IMR-90 (cell line): Measurements from ENCODE around the gene GRM5. TPM values are rescaled to one million over a fixed set of nuclear protein-coding genes. Genes with fewer than 3 reads are reported as not detected.

Experiments
- ATAC-seq: fragments of 200-7000 bp; cut with Tn5 transposase; 2 replicates; pipeline ENCODE4 v1.9.1; 2020; ENCODE audit warnings: low read depth, mild to moderate bottlenecking, moderate library complexity
- BruUV-seq: library from RNA; stranded (reverse); fragments of 400-500 nt; replicated peaks from 2 replicates; lab custom pipeline; 2021; lab: Mats Ljungman, UMichigan
- CTCF ChIA-PET: fragments of 300-600 bp; formaldehyde crosslinking; extraction: SDS; loops from one replicate; lab custom pipeline; 2021; ENCODE audit warnings: antibody characterized with exemption; lab: Yijun Ruan, JAX
- POLR2A ChIA-PET: fragments of 300-600 bp; sonication (Branson Sonifier 250); formaldehyde crosslinking; loops from one replicate; lab custom pipeline; 2022; ENCODE audit warnings: antibody characterized with exemption; ENCODE audit not compliant: unreplicated experiment; lab: Charles Lee
- DNase-seq: peaks from one replicate; pipeline ENCODE4 v3.0.0; 2013
- H2AFZ ChIP-seq: replicated peaks from 2 replicates; pipeline ENCODE3; 2013; ENCODE audit warnings: low read length, mild to moderate bottlenecking; ENCODE audit not compliant: poor library complexity
- H2AK5ac ChIP-seq: 2 replicates; pipeline ENCODE4 v1.6.1; 2013; ENCODE audit warnings: low read depth, low read length, inconsistent platforms
- H2AK9ac ChIP-seq: replicated peaks from 2 replicates; pipeline ENCODE3; 2013; ENCODE audit warnings: mild to moderate bottlenecking, low read depth, low read length, moderate library complexity; ENCODE audit not compliant: poor library complexity
- H2BK120ac ChIP-seq: 2 replicates; pipeline ENCODE4 v1.6.1; 2013; ENCODE audit warnings: low read depth, low read length, inconsistent platforms
- H2BK15ac ChIP-seq: 3 replicates; pipeline ENCODE4 v1.6.1; 2013; ENCODE audit warnings: low read depth, low read length, inconsistent platforms
- H2BK20ac ChIP-seq: 2 replicates; pipeline ENCODE4 v1.6.1; 2013; ENCODE audit warnings: low read depth, mild to moderate bottlenecking, inconsistent platforms, low read length, moderate library complexity
- H2BK5ac ChIP-seq: 2 replicates; pipeline ENCODE4 v1.6.1; 2013; ENCODE audit warnings: mild to moderate bottlenecking, low read depth, low read length, inconsistent platforms; ENCODE audit not compliant: poor library complexity, severe bottlenecking
- H3K14ac ChIP-seq: replicated peaks from 2 replicates; pipeline ENCODE4 v1.6.1; 2013; ENCODE audit warnings: low read depth, low read length, inconsistent platforms
- H3K18ac ChIP-seq: 2 replicates; pipeline ENCODE4 v1.6.1; 2013; ENCODE audit warnings: low read depth, low read length, control low read depth
- H3K23ac ChIP-seq: 2 replicates; pipeline ENCODE4 v1.6.1; 2013; ENCODE audit warnings: low read depth, low read length, inconsistent platforms
- H3K27ac ChIP-seq: 2 replicates; pipeline ENCODE4 v1.5.1; 2013; ENCODE audit warnings: mild to moderate bottlenecking, control low read depth, low read length; ENCODE audit not compliant: insufficient read depth
- H3K27me3 ChIP-seq: 2 replicates; pipeline ENCODE4 v1.6.1; 2013; ENCODE audit warnings: low read length; ENCODE audit not compliant: control insufficient read depth, insufficient read depth
- H3K36me3 ChIP-seq: 2 replicates; pipeline ENCODE4 v1.6.1; 2013; ENCODE audit warnings: low read length, mixed read lengths; ENCODE audit not compliant: control insufficient read depth, insufficient read depth
- H3K4ac ChIP-seq: 2 replicates; pipeline ENCODE4 v1.6.1; 2013; ENCODE audit warnings: low read depth, low read length, inconsistent platforms
- H3K4me1 ChIP-seq: 2 replicates; pipeline ENCODE4 v1.6.1; 2013; ENCODE audit warnings: low read length, mixed read lengths; ENCODE audit not compliant: control insufficient read depth, insufficient read depth
- H3K4me2 ChIP-seq: 2 replicates; pipeline ENCODE4 v1.6.1; 2013; ENCODE audit warnings: low read depth, mild to moderate bottlenecking, control low read depth, low read length, moderate library complexity
- H3K4me3 ChIP-seq: 2 replicates; pipeline ENCODE4 v1.5.1; 2013; ENCODE audit warnings: low read depth, mild to moderate bottlenecking, control low read depth, low read length, moderate library complexity; ENCODE audit not compliant: insufficient read depth
- H3K56ac ChIP-seq: 2 replicates; pipeline ENCODE4 v1.6.1; 2013; ENCODE audit warnings: low read length, inconsistent platforms; ENCODE audit not compliant: insufficient read depth; ENCODE audit errors: extremely low read depth
- H3K79me1 ChIP-seq, 2 experiments: 2 replicates each; pipeline ENCODE4 v1.6.1; 2013; ENCODE audit warnings: low read length in 2 of 2, inconsistent platforms in 1 of 2, low read depth in 1 of 2
- H3K9ac ChIP-seq: 2 replicates; pipeline ENCODE4 v1.6.1; 2013; ENCODE audit warnings: low read depth, low read length, control low read depth
- H3K9me1 ChIP-seq: 2 replicates; pipeline ENCODE4 v1.6.1; 2013; ENCODE audit warnings: low read length, inconsistent platforms; ENCODE audit not compliant: insufficient read depth
- H3K9me3 ChIP-seq: 2 replicates; pipeline ENCODE4 v1.6.1; 2013; ENCODE audit warnings: low read length; ENCODE audit not compliant: control insufficient read depth, insufficient read depth
- H4K20me1 ChIP-seq: 2 replicates; pipeline ENCODE4 v1.6.1; 2013; ENCODE audit warnings: low read length, inconsistent platforms; ENCODE audit not compliant: insufficient read depth
- H4K5ac ChIP-seq: 2 replicates; pipeline ENCODE4 v1.6.1; 2013; ENCODE audit warnings: mild to moderate bottlenecking, low read depth, low read length, control low read depth
- H4K8ac ChIP-seq, 2 experiments: 2 replicates each; pipeline ENCODE4 v1.6.1; 2013; ENCODE audit warnings: low read depth in 2 of 2, low read length in 2 of 2, control low read depth in 1 of 2, inconsistent platforms in 1 of 2
- H4K91ac ChIP-seq: 2 replicates; pipeline ENCODE4 v1.6.1; 2013; ENCODE audit warnings: low read depth, low read length, inconsistent platforms; ENCODE audit not compliant: insufficient read depth
- BHLHE40 ChIP-seq: fragments of 150-350 bp; IDR thresholded peaks from 2 replicates; pipeline ENCODE4 v1.6.1; 2016; ENCODE audit warnings: mild to moderate bottlenecking, low read depth, low read length
- CHD1 ChIP-seq: IDR thresholded peaks from 2 replicates; pipeline ENCODE4 v1.6.1; 2012; ENCODE audit warnings: low read depth, low read length, improper control_type of control experiment
- FOS ChIP-seq: fragments of 150-350 bp; IDR thresholded peaks from 2 replicates; pipeline ENCODE4 v1.6.1; 2016; ENCODE audit warnings: low read depth, low read length
- MAFK ChIP-seq: IDR thresholded peaks from 2 replicates; pipeline ENCODE4 v1.6.1; 2012; ENCODE audit warnings: low read depth, low read length, improper control_type of control experiment
- MAZ ChIP-seq: IDR thresholded peaks from 2 replicates; pipeline ENCODE4 v1.6.1; 2012; ENCODE audit warnings: low read depth, mild to moderate bottlenecking, low read length, improper control_type of control experiment, moderate library complexity, borderline replicate concordance
- NFE2L2 ChIP-seq: fragments of 150-350 bp; IDR thresholded peaks from 2 replicates; pipeline ENCODE4 v1.6.1; 2016; ENCODE audit warnings: low read depth, mild to moderate bottlenecking, low read length
- POLR2A ChIP-seq: IDR thresholded peaks from 2 replicates; pipeline ENCODE4 v1.6.1; 2012; ENCODE audit warnings: mild to moderate bottlenecking, low read depth, low read length
- RAD21 ChIP-seq: IDR thresholded peaks from 2 replicates; pipeline ENCODE4 v1.6.1; 2012; ENCODE audit warnings: low read length, improper control_type of control experiment
- RFX5 ChIP-seq: IDR thresholded peaks from 2 replicates; pipeline ENCODE4 v1.8.0; 2012; ENCODE audit warnings: low read depth, mild to moderate bottlenecking, low read length, moderate library complexity
- WGBS, 2 experiments: methylation state at CpG; one replicate each; pipeline versions ENCODE4 v1.1.5 to v1.1.7; 2013; ENCODE audit warnings: missing lambda C conversion rate in 2 of 2; ENCODE audit not compliant: insufficient read length in 1 of 2; ENCODE audit errors: extremely low coverage in 2 of 2; 5-methylcytosine and 5-hydroxymethylcytosine counted together
- dilution Hi-C: fragments of 300-500 bp; cut with HindIII; formaldehyde crosslinking; loops from one replicate; pipeline ENCODE4 v1.14.3; 2018; ENCODE audit warnings: low sequenced_read_pairs; ENCODE audit not compliant: unreplicated experiment
- in situ Hi-C: fragments of 300-500 bp; cut with MboI; formaldehyde crosslinking; loops from 3 replicates; pipeline ENCODE4 v1.14.3; 2019; ENCODE audit warnings: low sequenced_read_pairs, inconsistent platforms, mixed read lengths
- intact Hi-C: fragments of 100-400 bp; cut with micrococcal nuclease; formaldehyde crosslinking; loops from 2 replicates; pipeline ENCODE4 v1.10.0; 2022
- polyA plus RNA-seq, 3 experiments: library from polyadenylated mRNA; depleted of rRNA; stranded (reverse); fragments of >200 nt; gene quantifications; 2 replicates each; pipeline ENCODE4 v1.2.3, GENCODE V29; 2012; ENCODE audit warnings: low replicate concordance in 1 of 3
- total RNA-seq: library from RNA; depleted of rRNA; stranded (reverse); fragments of >200 nt; gene quantifications from 2 replicates; pipeline ENCODE4 v1.2.3, GENCODE V29; 2012
- TF ChIP-seq, protein P1 (sequence below): conservative IDR thresholded peaks from 2 replicates; pipeline ENCODE4 v1.5.1; 2012; ENCODE audit warnings: mild to moderate bottlenecking, low read depth, low read length, improper control_type of control experiment
- TF ChIP-seq, protein P2 (sequence below): fragments of 150-350 bp; IDR thresholded peaks from 2 replicates; pipeline ENCODE4 v1.6.1; 2016; ENCODE audit warnings: low read depth, mild to moderate bottlenecking, low read length, moderate library complexity, borderline replicate concordance
- TF ChIP-seq, protein P3 (sequence below): fragments of 150-350 bp; IDR thresholded peaks from 2 replicates; pipeline ENCODE4 v1.6.1; 2017; ENCODE audit warnings: mild to moderate bottlenecking, antibody characterized with exemption, low read length, low read depth

GRM5 gene
- total and polyA plus RNA-seq, 2 of the 4 experiments (the other 2 are of a cell fraction) = under 0.01 TPM

DNA sequence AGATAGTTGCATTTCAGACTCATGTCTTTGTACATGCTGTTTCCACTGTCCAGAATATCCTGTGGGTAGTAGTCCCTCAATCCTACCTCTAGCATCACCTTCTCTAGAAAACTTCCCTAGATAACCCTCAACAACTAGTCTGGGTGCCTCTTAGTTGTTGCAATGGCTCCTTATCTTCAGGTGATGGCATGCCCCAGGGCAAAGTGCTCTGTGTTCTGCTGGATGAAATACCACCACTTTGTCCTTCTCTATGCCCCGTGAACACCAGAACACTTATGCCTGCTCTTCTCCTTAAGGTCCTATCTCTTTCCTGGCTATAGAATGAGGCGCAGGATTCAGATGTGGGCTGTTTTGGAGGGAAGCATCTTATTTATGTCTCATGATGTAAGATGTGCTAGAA is 569.9 kb downstream of the GRM5 start:
- intact Hi-C loops (no loop called here), in situ Hi-C loops (no loop called here), dilution Hi-C loops (no loop called here)
- no peak for TF ChIP-seq NFE2L2
- no peak for TF ChIP-seq MAFK
- no peak for TF ChIP-seq RFX5
- no peak for TF ChIP-seq CHD1
- TF ChIP-seq, protein P1, sequence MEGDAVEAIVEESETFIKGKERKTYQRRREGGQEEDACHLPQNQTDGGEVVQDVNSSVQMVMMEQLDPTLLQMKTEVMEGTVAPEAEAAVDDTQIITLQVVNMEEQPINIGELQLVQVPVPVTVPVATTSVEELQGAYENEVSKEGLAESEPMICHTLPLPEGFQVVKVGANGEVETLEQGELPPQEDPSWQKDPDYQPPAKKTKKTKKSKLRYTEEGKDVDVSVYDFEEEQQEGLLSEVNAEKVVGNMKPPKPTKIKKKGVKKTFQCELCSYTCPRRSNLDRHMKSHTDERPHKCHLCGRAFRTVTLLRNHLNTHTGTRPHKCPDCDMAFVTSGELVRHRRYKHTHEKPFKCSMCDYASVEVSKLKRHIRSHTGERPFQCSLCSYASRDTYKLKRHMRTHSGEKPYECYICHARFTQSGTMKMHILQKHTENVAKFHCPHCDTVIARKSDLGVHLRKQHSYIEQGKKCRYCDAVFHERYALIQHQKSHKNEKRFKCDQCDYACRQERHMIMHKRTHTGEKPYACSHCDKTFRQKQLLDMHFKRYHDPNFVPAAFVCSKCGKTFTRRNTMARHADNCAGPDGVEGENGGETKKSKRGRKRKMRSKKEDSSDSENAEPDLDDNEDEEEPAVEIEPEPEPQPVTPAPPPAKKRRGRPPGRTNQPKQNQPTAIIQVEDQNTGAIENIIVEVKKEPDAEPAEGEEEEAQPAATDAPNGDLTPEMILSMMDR = no peak
- TF ChIP-seq, protein P2, sequence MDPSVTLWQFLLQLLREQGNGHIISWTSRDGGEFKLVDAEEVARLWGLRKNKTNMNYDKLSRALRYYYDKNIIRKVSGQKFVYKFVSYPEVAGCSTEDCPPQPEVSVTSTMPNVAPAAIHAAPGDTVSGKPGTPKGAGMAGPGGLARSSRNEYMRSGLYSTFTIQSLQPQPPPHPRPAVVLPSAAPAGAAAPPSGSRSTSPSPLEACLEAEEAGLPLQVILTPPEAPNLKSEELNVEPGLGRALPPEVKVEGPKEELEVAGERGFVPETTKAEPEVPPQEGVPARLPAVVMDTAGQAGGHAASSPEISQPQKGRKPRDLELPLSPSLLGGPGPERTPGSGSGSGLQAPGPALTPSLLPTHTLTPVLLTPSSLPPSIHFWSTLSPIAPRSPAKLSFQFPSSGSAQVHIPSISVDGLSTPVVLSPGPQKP = no peak
- TF ChIP-seq, protein P3, sequence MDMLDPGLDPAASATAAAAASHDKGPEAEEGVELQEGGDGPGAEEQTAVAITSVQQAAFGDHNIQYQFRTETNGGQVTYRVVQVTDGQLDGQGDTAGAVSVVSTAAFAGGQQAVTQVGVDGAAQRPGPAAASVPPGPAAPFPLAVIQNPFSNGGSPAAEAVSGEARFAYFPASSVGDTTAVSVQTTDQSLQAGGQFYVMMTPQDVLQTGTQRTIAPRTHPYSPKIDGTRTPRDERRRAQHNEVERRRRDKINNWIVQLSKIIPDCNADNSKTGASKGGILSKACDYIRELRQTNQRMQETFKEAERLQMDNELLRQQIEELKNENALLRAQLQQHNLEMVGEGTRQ = no peak
- no peak for TF ChIP-seq FOS
- TF ChIP-seq POLR2A = no peak
- TF ChIP-seq BHLHE40 = no peak
- TF ChIP-seq MAZ = no peak
- no peak for TF ChIP-seq RAD21
- Histone ChIP-seq H3K27me3 (no peaks in the 10 kb centered on the region), H3K4me3 (no peak overlapping the region), H3K79me1 (no peaks in the 10 kb centered on the region), H2BK15ac (no peak overlapping the region), H2AK5ac (no peak overlapping the region), H4K8ac (no peak overlapping the region), H3K4me1 (no peaks in the 10 kb centered on the region), H3K9me1 (no peaks in the 10 kb centered on the region), H3K36me3 (no peaks in the 10 kb centered on the region), H3K18ac (no peak overlapping the region), H2BK120ac (no peak overlapping the region), H2BK5ac (no peak overlapping the region), H4K20me1 (no peaks in the 10 kb centered on the region), H3K56ac (no peak overlapping the region), H3K23ac (no peak overlapping the region), H3K4ac (no peak overlapping the region), H3K14ac (no peak overlapping the region), H3K4me2 (no peak overlapping the region), H3K9me3 (no peaks in the 10 kb centered on the region), H2AFZ (no peak overlapping the region), H4K91ac (no peak overlapping the region), H3K9ac (no peak overlapping the region), H3K27ac (no peak overlapping the region), H4K5ac (no peak overlapping the region), H2AK9ac (no peak overlapping the region), H2BK20ac (no peak overlapping the region)
- BruUV-seq = no TSS peak
- WGBS, 2 experiments = no CpG with 5 or more reads among the region's 2 CpGs
- ChIA-PET POLR2A (no interaction called here), CTCF (interaction anchor here (1.8 kb wide), 1 partner anchor 16 kb away, joined by 5 read pairs; no protein-coding TSS in a partner anchor)
- DNase-seq (no peak), ATAC-seq (no peak)
